GM21576 (cell line): Measurements from ENCODE around the gene ELP5.

ENCODE experiments used
- ATAC-seq: cut with Tn5 transposase; IDR thresholded peaks from one replicate; pipeline ENCODE4 v1.9.1; 2021; ENCODE audit warnings: mild to moderate bottlenecking, moderate library complexity; ENCODE audit not compliant: unreplicated experiment

ELP5 gene

GRCh38 chr17:7308625-7309433 is 56.8 kb downstream of the ELP5 start:
- ATAC-seq = no peak
